GM21381 (cell line): ENCODE data around the gene IFITM10.
"Not testable (repeated sequence)": the region's sequence is repeated elsewhere in the genome, so short reads cannot be mapped to it uniquely, and the experiment has no call there.

Source experiments
- ATAC-seq: cut with Tn5 transposase; IDR thresholded peaks from one replicate; pipeline ENCODE4 v1.9.1; 2021; ENCODE audit warnings: mild to moderate bottlenecking, moderate library complexity; ENCODE audit not compliant: unreplicated experiment

IFITM10 gene

DNA sequence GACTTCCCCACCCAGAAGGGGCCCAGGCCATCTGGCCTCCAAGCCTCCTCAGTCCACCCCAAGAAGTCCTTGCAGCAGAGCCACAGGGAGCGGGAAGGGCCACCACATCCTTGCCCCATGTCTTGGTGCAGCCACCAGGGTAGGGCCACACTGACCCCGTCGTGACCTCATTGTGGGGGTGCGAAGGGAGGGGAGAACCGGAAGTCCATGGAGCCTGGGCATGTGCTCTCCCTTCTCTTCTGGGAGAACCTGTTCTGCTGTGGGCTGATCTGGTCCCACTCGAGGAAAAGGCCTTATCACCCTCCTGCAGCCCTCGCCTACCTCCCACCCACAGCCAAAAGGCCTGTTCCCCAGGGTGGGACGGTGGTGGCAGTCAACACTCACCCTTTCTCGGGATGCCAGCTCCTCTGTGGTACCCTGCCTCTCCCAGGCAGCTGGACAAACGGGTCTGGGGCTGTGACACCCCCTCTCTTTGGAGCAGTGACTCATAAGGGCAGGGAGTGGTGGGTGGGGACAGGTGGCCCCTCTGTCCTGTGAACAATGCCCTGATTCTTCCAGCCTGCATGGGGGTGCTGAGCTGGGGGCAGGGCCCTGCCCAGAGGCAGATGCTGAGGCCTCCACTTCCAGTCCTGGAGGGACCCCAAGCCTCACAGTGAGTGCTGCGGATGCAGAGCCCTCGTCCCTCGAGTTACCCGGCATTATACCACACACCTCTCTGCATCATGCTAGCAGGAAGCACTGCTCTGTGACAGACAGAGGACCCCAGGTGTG is 27.9 kb upstream of the IFITM10 start:
- no peak for ATAC-seq

DNA sequence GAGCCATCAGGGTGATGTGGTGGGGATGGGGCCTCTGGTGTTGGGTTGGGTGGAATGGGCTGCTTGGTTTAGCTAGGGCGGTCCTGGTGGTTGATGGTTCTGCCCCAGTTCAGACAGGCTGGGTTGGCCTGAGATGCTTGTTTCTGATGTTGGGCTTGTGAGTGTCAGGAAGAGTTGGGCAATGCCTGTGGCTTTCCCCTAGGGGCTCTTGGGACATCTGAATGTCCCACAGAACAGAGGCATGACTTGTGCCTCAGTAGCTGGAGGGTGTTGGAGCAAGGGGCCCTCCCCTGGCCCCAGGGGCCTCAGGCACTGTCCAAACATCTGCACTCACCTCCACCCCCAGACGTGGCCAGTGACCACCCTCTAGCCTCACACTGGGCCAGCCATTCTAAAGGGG is 27.3 kb upstream of the IFITM10 start:
- no peak for ATAC-seq

DNA sequence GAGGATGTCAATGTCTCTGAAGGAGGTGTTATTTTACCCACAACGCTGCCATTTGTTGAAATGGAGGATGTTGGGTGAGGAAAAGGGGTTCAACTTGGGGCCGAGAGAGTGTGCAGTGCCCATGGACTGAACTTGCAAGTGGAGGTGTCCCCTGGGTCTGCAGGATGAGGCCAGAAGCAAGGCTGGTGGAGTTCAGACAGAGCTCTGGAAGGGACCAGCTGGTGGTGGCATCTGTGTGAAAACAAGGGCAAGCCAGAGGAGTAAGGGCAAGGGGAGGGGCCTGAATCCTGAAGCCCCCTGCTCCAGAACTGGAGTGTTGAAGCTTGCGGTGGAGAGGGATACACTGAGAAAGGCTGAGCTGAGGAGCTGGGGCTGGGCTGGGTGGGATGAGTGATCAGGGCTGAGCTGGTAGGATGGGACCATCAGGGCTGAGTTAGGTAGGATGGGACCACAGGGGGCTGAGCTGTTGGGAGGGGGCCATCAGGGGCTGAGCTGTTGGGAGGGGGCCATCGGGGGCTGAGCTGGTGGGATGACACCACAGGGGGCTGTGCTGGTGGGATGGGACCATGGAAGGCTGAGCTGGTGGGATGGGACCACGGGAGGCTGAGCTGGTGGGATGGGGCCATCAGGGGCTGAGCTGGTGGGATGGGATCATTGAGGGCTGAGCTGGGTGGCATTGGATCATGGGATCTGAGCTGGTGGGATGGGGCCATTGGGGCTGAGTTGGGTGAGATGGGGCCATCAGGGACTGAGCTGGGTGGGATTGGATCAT is 26.7 kb upstream of the IFITM10 start:
- no peak for ATAC-seq

DNA sequence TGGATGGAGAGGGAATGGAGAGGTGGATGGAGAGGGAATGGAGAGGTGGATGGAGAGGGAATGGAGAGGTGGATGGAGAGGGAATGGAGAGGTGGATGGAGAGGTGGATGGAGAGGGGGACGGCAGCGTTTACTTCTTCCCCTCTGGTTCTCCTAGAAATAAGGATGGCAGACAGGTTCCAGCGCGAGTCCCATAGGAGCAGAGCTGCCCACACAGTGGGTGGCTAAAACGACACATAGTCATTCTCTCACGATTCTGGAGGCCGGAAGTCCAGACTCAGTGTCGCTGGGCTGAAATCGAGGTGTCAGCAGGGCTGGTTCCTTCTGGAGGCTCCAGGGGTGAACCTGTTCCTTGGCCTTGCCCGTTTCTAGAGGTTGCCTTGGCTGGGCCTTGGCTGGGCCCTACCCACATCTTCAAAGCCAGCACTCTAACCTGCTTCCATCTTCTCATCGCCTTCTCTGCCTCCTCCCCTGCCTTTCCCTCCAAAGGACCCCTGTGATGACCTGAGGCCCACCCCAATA is 26.0 kb upstream of the IFITM10 start:
- ATAC-seq, result no peak

DNA sequence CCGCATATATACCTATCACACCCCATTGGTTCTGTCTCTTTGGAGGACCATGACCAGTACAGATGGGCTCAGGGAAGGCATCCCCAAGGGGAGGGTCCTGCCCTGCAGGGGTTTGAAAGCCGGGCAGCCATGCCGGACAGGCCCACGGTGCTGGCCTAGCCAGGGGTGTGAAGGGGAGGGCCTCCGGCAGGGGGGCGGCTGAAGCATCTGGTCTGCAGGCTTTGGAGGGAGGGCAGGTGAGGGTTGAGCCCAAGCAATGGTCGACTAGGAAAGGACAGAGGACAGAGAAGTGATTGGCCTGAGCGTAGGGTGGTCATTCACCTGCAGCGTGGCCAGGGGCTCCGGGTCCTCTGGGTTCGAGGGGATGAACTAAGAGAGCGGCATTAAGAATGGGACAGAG is 24.5 kb upstream of the IFITM10 start:
- no peak for ATAC-seq

DNA sequence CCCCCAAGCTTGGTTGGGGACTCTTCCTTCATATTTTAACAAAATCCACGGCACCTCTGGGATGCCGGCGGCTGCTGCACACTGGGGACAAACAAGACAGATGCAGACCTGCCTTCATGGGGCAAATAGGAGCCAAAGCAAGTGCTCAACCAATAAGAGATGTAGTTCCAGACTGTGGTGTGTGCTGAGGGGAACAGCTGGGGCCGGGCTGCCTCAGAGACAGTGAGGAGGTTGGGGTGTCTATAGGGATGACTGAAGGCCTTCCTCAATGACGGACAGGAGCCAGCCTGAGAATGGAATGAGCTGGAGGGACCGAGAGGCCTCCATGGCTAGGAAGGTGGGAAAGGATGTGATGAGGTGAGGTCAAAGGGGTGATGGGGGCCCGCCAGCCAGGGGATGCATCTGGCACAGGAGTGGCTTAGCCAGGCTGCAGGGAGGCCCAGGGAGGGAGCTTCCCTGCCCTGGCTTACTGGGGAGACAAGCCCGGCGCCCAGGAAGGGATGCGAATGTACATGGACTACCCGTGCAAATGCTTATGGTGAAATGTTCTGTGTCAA is 23.7 kb upstream of the IFITM10 start:
- no peak for ATAC-seq

DNA sequence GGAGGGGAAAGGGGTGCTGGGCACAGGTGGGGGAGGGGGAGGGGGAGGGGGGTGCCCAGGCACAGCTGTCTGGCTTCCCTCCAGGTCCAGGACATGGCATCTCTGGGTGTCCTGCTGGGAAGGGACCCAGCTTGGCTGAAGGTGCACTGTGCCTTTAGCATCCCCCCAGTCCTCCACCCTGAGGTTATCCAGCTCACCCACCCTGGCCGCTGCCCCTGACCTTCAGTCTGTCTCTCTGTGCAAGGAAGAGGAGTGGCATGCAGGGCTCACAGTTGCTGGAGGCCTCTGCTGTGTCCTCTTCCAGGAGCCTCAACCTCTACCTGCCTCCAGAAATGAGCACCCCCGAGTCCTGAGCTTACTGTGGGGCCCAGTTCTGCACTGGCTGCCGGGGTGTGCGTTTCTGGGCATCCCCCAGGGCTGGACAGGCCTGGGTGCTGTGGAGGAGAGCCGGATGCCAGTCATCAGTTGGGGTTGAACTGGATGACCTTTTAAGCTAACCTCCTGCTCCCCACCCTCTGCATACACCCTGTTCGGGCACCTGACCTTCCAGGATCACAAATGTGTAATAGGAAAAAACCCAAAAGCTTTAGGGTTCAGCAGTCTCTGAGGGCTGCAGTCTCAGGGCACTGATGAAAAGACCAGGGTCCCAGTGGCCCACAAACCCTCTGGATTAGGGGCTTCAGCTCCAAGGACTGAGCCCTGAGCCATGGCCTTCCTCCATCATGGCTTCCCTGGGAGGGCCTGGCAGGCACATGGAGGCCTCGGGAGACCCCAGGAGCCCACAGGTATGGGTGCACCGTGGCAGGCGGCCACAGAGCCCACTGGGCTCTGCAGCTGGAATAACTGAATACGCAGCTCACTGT is 23.0 kb upstream of the IFITM10 start:
- ATAC-seq, result no peak

DNA sequence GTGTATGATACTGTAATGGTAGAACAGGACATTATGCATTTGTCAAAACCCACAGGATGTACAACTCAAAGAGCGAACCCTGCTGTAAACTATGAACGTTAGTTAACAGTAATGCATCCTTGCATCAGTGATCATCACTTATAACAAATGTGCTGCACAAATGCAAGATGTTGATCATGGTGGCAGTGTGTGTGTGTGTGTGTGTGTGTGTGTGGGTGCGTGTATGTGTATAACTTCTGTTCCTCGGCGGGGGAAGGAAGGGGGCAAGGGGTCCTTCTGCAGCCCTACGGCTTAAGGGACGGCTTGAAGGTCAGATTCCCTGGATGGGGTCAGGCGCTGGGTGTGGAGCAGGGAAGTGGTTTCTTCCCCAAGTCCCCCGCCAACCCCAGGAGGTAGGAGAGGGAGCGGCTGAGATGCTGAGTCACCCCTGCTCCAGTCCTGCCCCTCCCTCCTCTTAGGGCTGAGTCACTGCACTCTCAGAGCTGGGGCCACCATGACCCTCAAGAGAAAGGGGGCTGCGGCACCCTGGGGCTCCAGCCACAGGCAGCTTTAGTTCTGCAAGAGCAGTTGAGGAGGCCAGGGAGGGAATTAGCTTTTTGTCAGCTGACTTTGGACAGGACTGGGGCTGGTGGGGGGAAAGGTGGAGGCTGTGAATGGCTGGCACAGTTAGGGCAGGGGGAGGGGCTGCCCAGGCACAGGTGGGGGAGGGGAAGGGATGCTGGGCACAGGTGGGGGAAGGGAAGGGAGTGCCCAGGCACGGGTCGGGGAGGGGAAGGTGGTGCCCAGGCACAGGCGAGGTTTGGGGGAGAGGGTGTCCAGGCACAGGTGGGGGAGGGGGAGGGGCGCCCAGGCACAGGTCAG is 22.1 kb upstream of the IFITM10 start:
- no peak for ATAC-seq

DNA sequence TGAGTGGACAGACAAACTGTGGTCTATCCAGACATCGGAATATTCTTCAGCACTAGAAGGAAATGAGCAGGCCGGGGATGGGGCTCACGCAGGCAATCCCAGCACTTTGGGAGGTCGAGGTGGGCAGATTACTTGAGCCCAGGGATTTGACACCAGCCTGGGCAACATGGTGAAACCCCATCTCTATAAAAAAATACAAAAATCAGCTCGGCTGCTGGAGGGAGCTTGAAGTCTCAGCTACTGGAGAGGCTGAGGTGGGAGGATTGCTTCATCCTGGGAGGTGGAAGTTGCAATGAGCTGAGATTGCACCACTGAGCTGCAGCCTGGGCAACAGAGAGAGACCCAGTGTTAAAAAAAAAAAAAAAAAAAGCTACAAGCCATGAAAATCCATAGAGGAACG is 21.3 kb upstream of the IFITM10 start:
- no peak for ATAC-seq

DNA sequence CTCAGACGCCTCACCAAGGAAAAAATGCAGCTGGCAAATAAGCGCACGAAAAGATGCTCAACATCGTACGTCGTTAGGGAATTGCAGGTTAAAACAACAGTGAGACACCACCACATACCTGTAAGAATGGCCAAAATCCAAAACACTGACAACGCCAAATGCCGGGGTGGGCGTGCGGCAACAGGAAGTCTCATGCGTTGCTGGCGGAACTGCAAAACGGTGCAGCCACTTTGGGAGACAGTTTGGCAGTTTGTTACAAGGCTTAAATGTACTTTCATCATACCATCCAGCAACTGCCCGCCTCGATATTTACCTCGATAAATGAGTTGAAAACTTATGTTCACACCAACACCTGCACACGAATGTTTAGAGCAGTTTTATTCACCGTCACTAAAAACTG is 20.9 kb upstream of the IFITM10 start:
- ATAC-seq, result no peak

DNA sequence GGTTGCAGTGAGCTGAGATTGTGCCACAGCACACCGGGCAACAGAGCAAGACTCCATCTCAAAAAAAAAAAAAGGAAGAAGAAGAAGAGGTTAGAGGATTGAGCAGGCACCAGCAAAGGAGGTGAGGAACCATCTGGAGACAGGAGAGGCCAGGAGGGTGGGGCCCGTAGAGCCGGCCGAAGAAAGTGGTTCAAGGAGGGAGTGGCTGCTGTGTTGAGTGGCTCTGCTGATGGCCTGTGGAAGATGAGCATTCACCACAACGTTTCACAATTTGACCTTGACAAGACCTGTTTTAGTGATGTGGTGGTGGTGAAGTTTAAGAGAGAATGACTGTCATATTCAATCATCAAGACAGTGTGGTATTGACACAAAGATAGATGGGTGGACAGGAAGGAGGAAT is 20.1 kb upstream of the IFITM10 start:
- no peak for ATAC-seq

DNA sequence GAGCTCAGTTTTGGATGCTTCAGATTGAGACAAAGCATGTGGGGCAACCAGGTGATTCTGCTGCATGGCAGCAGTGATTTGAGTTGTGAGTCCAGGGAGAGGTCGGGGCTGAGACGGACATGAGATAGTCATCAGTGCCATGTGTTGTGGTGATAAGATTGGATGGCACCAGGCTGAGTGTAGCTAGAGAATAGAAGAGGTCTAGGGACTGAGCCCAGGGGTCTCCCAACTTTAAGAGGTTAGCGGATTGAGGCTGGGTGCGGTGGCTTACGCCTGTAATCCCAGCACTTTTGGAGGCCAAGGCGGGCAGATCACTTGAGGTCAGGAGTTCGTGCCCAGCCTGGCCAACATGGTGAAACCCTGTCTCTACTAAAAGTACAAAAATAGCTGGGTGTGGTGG is 19.7 kb upstream of the IFITM10 start:
- ATAC-seq, result no peak

DNA sequence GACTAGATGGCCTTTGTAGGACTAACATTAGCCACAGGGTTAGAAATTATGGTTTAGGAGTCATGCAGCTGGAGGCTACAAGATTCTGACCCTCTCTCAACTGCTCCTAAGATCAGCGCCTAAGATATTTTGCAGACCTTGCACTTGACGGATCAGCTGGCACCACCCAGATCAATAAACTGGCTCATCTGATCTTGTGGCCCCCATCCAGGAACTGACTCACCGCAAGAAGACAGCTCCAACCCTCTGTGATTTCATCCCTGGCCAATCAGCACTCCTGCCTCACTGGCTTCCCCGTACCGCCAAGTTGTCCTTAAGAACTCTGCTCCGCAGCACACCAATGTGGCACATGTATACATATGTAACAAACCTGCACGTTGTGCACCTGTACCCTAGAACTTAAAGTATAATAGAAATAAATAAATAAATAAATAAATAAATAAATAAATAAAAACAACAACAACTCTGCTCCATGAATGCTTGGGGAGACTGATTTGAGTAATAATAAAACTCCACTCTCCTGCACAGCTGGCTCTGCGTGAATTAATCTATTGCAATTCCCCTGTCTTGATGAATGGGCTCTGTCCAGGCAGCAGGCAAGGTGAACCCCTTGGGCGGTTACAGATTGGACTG is 19.0 kb upstream of the IFITM10 start:
- not testable (repeated sequence) for ATAC-seq

DNA sequence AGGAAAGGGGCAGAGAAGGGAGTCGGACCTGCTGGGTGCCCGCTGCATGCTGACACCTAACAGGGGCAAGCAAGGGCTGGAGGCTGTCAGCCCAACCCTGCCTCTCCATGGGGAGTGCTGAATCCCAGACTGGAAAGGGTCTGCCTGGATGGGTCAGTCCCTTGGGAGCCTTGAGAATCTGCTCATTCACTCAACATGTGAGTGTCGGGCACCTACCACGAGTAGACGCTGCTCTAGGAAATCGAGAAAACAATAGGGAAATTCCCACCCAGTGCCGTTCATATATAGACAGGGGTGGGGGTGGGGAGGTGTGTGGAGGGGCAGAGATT is 17.7 kb upstream of the IFITM10 start:
- no peak for ATAC-seq

DNA sequence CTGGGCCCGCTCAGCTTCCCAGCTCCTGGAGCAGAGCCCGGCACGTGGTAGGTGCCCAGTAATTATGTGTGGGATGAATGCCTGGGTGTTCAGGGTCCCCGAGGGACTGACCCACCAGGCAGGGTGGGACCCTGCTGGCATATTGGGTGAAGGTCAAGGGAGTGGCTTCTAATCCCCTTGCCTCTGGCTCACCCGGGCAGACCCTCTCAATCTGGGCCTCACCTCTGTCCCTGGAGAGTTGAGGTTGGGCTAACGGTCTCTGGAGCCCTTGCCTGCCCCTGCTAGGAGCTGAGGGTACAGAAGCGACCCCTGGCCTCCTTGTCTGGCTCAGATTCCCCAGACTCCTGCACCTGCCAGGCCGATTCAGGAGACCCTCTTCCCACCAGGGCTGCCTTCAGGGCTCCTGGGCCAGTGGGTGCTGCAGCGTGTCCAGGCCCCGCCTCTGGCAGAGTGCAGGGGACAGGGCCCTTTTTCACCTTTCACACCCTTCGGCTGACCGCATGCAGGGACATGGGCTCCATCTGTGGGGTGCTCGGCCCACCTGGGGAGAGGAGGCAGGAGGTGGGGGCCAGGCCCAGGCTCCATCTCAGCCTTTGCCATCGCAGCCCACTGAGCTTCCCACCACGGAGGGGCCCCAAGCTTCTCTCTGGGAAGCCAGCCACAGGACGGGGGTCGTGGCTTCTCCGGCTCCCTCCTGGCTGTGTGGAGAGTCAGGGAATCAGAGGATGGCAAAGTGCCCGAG is 17.2 kb upstream of the IFITM10 start:
- ATAC-seq, result no peak

DNA sequence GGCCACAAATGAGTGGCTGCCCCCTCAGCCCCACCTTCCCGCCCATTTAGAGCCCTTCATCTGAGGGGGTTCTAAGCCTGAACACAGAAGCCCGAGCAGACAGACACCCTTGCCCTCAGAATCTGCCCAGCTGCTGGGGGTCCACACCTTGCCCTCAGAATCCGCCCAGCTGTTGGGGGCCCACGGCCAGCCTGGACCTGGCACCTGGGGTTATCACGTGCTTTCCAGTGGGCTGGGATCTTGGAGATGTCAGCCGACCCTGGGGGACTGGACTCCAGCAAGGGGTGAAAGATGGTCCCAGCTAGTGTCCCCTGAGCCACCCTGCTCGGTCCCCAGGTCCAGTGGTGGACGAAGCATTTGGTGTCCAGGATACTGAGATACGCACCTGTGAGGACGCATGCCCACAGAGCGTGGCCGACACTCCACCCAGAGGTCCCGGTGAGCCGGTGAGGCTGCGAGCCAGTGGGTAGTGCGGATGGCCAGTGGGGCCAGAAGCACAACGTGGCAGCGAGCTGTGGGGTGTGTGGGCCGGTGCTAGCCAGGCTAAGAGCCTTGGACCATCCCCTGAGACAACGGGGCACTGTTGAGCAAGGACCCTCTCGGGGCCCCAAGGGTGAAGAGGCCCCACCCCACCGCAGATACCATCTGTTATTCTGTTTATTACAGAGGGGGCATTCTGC is 16.5 kb upstream of the IFITM10 start:
- no peak for ATAC-seq

DNA sequence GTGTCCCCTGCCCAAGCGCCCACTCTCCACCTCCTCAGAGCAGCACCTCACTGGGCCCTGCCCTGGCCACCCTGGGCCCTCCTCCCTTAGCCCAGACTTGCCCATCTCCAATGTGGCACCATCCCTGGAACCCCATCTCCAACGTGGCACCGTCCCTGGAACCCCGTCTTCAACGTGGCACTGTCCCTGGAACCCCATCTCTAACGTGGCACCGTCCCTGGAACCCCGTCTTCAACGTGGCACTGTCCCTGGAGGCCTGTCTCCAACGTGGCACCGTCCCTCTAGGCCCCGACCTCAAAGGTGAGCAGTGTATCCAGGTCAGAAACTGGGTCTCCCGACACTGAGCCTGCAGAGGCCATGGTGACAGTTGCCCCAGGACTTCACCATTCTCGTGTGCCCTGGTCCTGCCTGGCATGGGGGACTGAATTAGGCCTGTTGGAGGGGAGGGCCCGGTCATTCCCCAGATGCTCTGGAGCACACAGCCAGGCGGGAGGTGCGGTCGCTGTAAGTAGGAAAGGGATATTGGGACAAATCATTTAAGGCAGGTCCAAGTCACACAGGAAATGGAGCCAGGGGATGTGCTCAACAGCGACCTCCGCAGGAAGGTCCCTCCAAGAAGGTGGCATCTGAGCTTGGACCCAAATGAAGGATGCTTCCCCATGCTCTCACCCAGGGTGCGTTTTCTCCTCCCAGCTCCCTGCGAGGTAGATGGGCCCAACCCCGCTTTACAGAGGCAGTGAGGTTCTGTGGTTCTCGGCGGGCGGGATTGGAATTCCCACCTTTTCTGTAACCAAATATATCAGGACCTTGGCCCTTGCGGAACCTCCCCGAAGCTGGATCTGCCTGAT is 15.7 kb upstream of the IFITM10 start:
- no peak for ATAC-seq
